ENCODE data around the gene DENND1A.

The DENND1A gene

GRCh38 chr9:123695386-123695785 lies 234.5 kb downstream of the DENND1A start:
- no peak for TF ChIP-seq CTCF (IDR thresholded peaks at IDR 0.05; ENCODE audit: control extremely low read depth, extremely low read depth, low read depth, missing control alignments)
- POLR2A ChIA-PET, result no interaction called here
- DNase-seq (ENCODE audit: extremely low spot score), result no peak
- CTCF ChIA-PET, result interaction anchor here (1.5 to 5.5 kb wide), 3 partner anchors 9 to 50 kb away, joined by 4 to 43 read pairs (median 6); no protein-coding TSS in a partner anchor

GRCh38 chr9:123691765-123692303 lies 238.1 kb downstream of the DENND1A start:
- ChIA-PET CTCF (interaction anchor here (1.1 to 2.0 kb wide), 5 partner anchors 9 to 239 kb away, joined by 3 to 9 read pairs (median 4); no protein-coding TSS in a partner anchor), POLR2A (no interaction called here)
- no peak for TF ChIP-seq CTCF (IDR thresholded peaks at IDR 0.05; ENCODE audit: control extremely low read depth, extremely low read depth, low read depth, missing control alignments)
- no peak for DNase-seq (ENCODE audit: extremely low spot score)

- CTCF ChIA-PET, result no interaction called here
- POLR2A ChIA-PET, result no interaction called here
- no peak for TF ChIP-seq CTCF (IDR thresholded peaks at IDR 0.05; ENCODE audit: control extremely low read depth, extremely low read depth, low read depth, missing control alignments)
- no peak for DNase-seq (ENCODE audit: extremely low spot score)
Measured at GRCh38 chr9:123689701-123690428, 240.1 kb downstream of the DENND1A start.

GRCh38 chr9:123687246-123687751 lies 242.6 kb downstream of the DENND1A start:
- TF ChIP-seq CTCF (IDR thresholded peaks at IDR 0.05; ENCODE audit: control extremely low read depth, extremely low read depth, low read depth, missing control alignments), result no peak
- CTCF ChIA-PET, result interaction anchor here (1.2 to 4.9 kb wide), 3 partner anchors 10 to 49 kb away, joined by 3 to 43 read pairs (median 3); no protein-coding TSS in a partner anchor
- POLR2A ChIA-PET, result no interaction called here
- DNase-seq (ENCODE audit: extremely low spot score), result no peak

GRCh38 chr9:123686829-123687192 lies 243.1 kb downstream of the DENND1A start:
- POLR2A ChIA-PET, result no interaction called here
- TF ChIP-seq CTCF (IDR thresholded peaks at IDR 0.05; ENCODE audit: control extremely low read depth, extremely low read depth, low read depth, missing control alignments), result no peak
- DNase-seq (ENCODE audit: extremely low spot score), result no peak
- CTCF ChIA-PET, result interaction anchor here (1.2 to 4.9 kb wide), 4 partner anchors 10 to 344 kb away, joined by 3 to 43 read pairs (median 3); no protein-coding TSS in a partner anchor

- TF ChIP-seq CTCF (IDR thresholded peaks at IDR 0.05; ENCODE audit: control extremely low read depth, extremely low read depth, low read depth, missing control alignments), result no peak
- ChIA-PET POLR2A (no interaction called here), CTCF (interaction anchor here (1.0 to 4.9 kb wide), 6 partner anchors 10 to 354 kb away, joined by 3 to 43 read pairs (median 3); no protein-coding TSS in a partner anchor)
- DNase-seq (ENCODE audit: extremely low spot score), result no peak
Measured at GRCh38 chr9:123686131-123686828, 243.6 kb downstream of the DENND1A start.

All from GM10248 (cell line).